Right lobe of liver (tissue), 6 donors: ENCODE results near the gene INO80. TPM values are rescaled to one million over a fixed set of nuclear protein-coding genes. Genes with fewer than 3 reads are reported as not detected.

Experiments used
- ATAC-seq, 4 donors: fragments of 200-7000 bp; cut with Tn5 transposase; one replicate each; pipeline ENCODE4 v1.9.1; 2020; ENCODE audit warnings: mild to moderate bottlenecking in 4 of 4, moderate library complexity in 4 of 4
- DNase-seq, 3 donors: peaks; one replicate each; pipeline ENCODE4 v3.0.0-alpha.2; 2020
- H3K27ac ChIP-seq, 3 donors: fragments of 200-600 bp; one replicate each; pipeline ENCODE4 v1.8.0; 2022
- H3K27me3 ChIP-seq, 2 donors: fragments of 200-600 bp; one replicate each; pipeline ENCODE4 v1.8.0; 2022
- H3K36me3 ChIP-seq, 4 donors: fragments of 200-600 bp; sonication (generic) in 1 of 4; one replicate each; pipeline versions ENCODE4 v1.5.1 to v1.8.0; 2017 to 2022; ENCODE audit warnings: control low read depth in 1 of 4
- H3K4me1 ChIP-seq, 4 donors: fragments of 200-600 bp; sonication (generic) in 1 of 4; one replicate each; pipeline versions ENCODE4 v1.5.1 to v1.8.0; 2017 to 2022; ENCODE audit warnings: control low read depth in 1 of 4
- H3K4me3 ChIP-seq, 3 donors: fragments of 200-600 bp; one replicate each; pipeline ENCODE4 v1.8.0; 2022
- H3K9me3 ChIP-seq, 4 donors: fragments of 200-600 bp; sonication (generic) in 1 of 4; one replicate each; pipeline versions ENCODE4 v1.5.1 to v1.8.0; 2017 to 2022; ENCODE audit warnings: control low read depth in 1 of 4
- CTCF ChIP-seq, 4 donors: fragments of 200-600 bp in 3 of 4; fragments of 450-650 bp in 1 of 4; IDR thresholded peaks; one replicate each; pipeline versions ENCODE4 v1.5.1 to v1.8.0; 2016 to 2022; ENCODE audit warnings: antibody characterized with exemption in 4 of 4, mild to moderate bottlenecking in 2 of 4
- POLR2A ChIP-seq: fragments of 450-650 bp; IDR thresholded peaks from one replicate; pipeline ENCODE4 v1.6.1; 2017; ENCODE audit warnings: antibody characterized with exemption, mild to moderate bottlenecking
- WGBS: methylation state at CpG from one replicate; pipeline ENCODE4 v1.1.6; 2018; ENCODE audit warnings: low coverage, low lambda C conversion rate; ENCODE audit not compliant: insufficient coverage; ENCODE audit errors: missing lambda C conversion rate; 5-methylcytosine and 5-hydroxymethylcytosine counted together
- intact Hi-C, 2 donors: fragments of 100-400 bp; cut with DNase I; formaldehyde crosslinking; loops; one replicate each; pipeline versions ENCODE4 v1.11.2 to v1.14.1; 2022
- total RNA-seq, 6 experiments: library from RNA; depleted of rRNA in 2 of 6; stranded (reverse); fragments of >200 nt in 2 of 6; fragmentation: NEBNext Ultra II Directional in 3 of 6; extraction: Animal tissue kit (Norgen Biotek cat#: 25700) in 3 of 6; gene quantifications; one replicate each; pipeline versions ENCODE4 v1.1.0 to v1.2.4, GENCODE V29; 2016 to 2023
- donor health status: DM: no; HTN: yes; CAD: no.
- donor health status: DM: no; HTN: no; CAD: no.
- donor health status: DM: no; HTN: no; CAD: no.
- donor health status: DM: no; HTN: yes; CAD: no.
- donor health status: DM: no; HTN: yes; CAD: no.

INO80 gene
- total RNA-seq, 6 experiments from 2014 or later, result 7.8 to 12.5 (median 11.2) TPM

GRCh38 chr15:41018534-41018933 lies 97.5 kb downstream of the INO80 start:
- WGBS, result 57% methylated on average over 1 of the region's 1 CpG
- H3K9me3 ChIP-seq, result no peaks in the 10 kb centered on the region
- H3K4me3 ChIP-seq, result no peak overlapping the region
- peak; percentile 39 to 70 (median 58) for ATAC-seq
- H3K36me3 ChIP-seq, result peaks cover 0 to 61% (median 6%) of the 10 kb centered on the region in 4 donors
- DNase-seq, result no peak
- TF ChIP-seq POLR2A, result no peak
- TF ChIP-seq CTCF (IDR thresholded peaks at IDR 0.05), result peak; percentile 17 to 30 (median 25)
- intact Hi-C loops, result loop anchor here in 1 of 2 donors (10.0 kb wide), 1 partner anchor 114 kb away; no protein-coding TSS in a partner anchor
- H3K4me1 ChIP-seq, result peaks cover 0 to 15% (median 2%) of the 10 kb centered on the region in 4 donors
- H3K27ac ChIP-seq, result peak overlapping the region in 1 of 3 donors; percentile 18
- H3K27me3 ChIP-seq, result no peaks in the 10 kb centered on the region

GRCh38 chr15:41017066-41017735 lies 98.9 kb downstream of the INO80 start:
- TF ChIP-seq CTCF (IDR thresholded peaks at IDR 0.05), result no peak
- no peak for TF ChIP-seq POLR2A
- WGBS, result 65% methylated on average over 2 of the region's 2 CpGs
- ATAC-seq (peak in 2 of 4 donors; percentile 17 to 34), DNase-seq (no peak)
- Histone ChIP-seq H3K27ac (peak overlapping the region in 1 of 3 donors; percentile 11), H3K4me3 (no peak overlapping the region), H3K36me3 (peaks cover 0 to 56% (median 7%) of the 10 kb centered on the region in 4 donors), H3K27me3 (no peaks in the 10 kb centered on the region), H3K9me3 (no peaks in the 10 kb centered on the region), H3K4me1 (peaks cover 0 to 21% (median 8%) of the 10 kb centered on the region in 4 donors)
- intact Hi-C loops, result loop anchor here in 1 of 2 donors (10.0 kb wide), 1 partner anchor 112 kb away; no protein-coding TSS in a partner anchor

GRCh38 chr15:41013691-41014414 lies 102.2 kb downstream of the INO80 start:
- ATAC-seq, result peak in 2 of 4 donors; percentile 37 to 61
- no peak overlapping the region for H3K4me3 ChIP-seq
- intact Hi-C loops, result loop anchor here in 1 of 2 donors (10.0 kb wide), 1 partner anchor 109 kb away; no protein-coding TSS in a partner anchor
- H3K36me3 ChIP-seq, result peaks cover 0 to 28% (median 2%) of the 10 kb centered on the region in 4 donors
- no peaks in the 10 kb centered on the region for H3K9me3 ChIP-seq
- H3K27ac ChIP-seq, result no peak overlapping the region
- no peaks in the 10 kb centered on the region for H3K27me3 ChIP-seq
- WGBS, result 58% methylated on average over 3 of the region's 3 CpGs
- DNase-seq, result no peak
- peaks cover 0 to 24% (median 8%) of the 10 kb centered on the region in 4 donors for H3K4me1 ChIP-seq
- TF ChIP-seq CTCF (IDR thresholded peaks at IDR 0.05) (no peak), POLR2A (no peak)

- H3K36me3 ChIP-seq, result peaks cover 0 to 12% (median 1%) of the 10 kb centered on the region in 4 donors
- H3K27me3 ChIP-seq, result no peaks in the 10 kb centered on the region
- DNase-seq (no peak), ATAC-seq (no peak)
- H3K4me1 ChIP-seq, result peaks cover 0 to 19% (median 8%) of the 10 kb centered on the region in 4 donors
- no peak for TF ChIP-seq POLR2A
- no peak for TF ChIP-seq CTCF (IDR thresholded peaks at IDR 0.05)
- H3K27ac ChIP-seq, result no peak overlapping the region
- no peaks in the 10 kb centered on the region for H3K9me3 ChIP-seq
- H3K4me3 ChIP-seq, result no peak overlapping the region
- WGBS, result 87% methylated on average over 2 of the region's 2 CpGs
- intact Hi-C loops, result loop anchor here in 1 of 2 donors (10.0 kb wide), 1 partner anchor 106 kb away; no protein-coding TSS in a partner anchor
Observed at GRCh38 chr15:41011055-41011815, 104.8 kb downstream of the INO80 start.
